SU-DHL-6 (cell line): ENCODE data around the gene ARMC8.

Source experiments
- EZH2phosphoT487 ChIP-seq: fragments of 200-600 bp; sonication (generic), shearing (Covaris generic); conservative IDR thresholded peaks from 2 replicates; pipeline ENCODE4 v1.6.1; 2018; ENCODE audit warnings: mild to moderate bottlenecking, antibody characterized with exemption, low read length, moderate library complexity, mixed read lengths
- TF ChIP-seq, protein P1 (sequence below): fragments of 200-600 bp; sonication (generic); IDR thresholded peaks from one replicate; pipeline ENCODE4 v1.5.1; 2017; ENCODE audit warnings: antibody characterized with exemption, mild to moderate bottlenecking, low read length, moderate library complexity; ENCODE audit not compliant: insufficient read depth, poor library complexity, severe bottlenecking

- TF ChIP-seq, protein P1, sequence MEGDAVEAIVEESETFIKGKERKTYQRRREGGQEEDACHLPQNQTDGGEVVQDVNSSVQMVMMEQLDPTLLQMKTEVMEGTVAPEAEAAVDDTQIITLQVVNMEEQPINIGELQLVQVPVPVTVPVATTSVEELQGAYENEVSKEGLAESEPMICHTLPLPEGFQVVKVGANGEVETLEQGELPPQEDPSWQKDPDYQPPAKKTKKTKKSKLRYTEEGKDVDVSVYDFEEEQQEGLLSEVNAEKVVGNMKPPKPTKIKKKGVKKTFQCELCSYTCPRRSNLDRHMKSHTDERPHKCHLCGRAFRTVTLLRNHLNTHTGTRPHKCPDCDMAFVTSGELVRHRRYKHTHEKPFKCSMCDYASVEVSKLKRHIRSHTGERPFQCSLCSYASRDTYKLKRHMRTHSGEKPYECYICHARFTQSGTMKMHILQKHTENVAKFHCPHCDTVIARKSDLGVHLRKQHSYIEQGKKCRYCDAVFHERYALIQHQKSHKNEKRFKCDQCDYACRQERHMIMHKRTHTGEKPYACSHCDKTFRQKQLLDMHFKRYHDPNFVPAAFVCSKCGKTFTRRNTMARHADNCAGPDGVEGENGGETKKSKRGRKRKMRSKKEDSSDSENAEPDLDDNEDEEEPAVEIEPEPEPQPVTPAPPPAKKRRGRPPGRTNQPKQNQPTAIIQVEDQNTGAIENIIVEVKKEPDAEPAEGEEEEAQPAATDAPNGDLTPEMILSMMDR, result no peak
- no peak for TF ChIP-seq EZH2phosphoT487
Observed at GRCh38 chr3:138314751-138315150, 127.7 kb downstream of the ARMC8 start.
